GM19351 (cell line): ENCODE measurements around the gene C13orf46.
"Not testable (repeated sequence)": the region's sequence is repeated elsewhere in the genome, so short reads cannot be mapped to it uniquely, and the experiment has no call there.

Experiments
- ATAC-seq: cut with Tn5 transposase; IDR thresholded peaks from one replicate; pipeline ENCODE4 v1.9.1; 2021; ENCODE audit warnings: mild to moderate bottlenecking, moderate library complexity; ENCODE audit not compliant: unreplicated experiment

Gene C13orf46

DNA sequence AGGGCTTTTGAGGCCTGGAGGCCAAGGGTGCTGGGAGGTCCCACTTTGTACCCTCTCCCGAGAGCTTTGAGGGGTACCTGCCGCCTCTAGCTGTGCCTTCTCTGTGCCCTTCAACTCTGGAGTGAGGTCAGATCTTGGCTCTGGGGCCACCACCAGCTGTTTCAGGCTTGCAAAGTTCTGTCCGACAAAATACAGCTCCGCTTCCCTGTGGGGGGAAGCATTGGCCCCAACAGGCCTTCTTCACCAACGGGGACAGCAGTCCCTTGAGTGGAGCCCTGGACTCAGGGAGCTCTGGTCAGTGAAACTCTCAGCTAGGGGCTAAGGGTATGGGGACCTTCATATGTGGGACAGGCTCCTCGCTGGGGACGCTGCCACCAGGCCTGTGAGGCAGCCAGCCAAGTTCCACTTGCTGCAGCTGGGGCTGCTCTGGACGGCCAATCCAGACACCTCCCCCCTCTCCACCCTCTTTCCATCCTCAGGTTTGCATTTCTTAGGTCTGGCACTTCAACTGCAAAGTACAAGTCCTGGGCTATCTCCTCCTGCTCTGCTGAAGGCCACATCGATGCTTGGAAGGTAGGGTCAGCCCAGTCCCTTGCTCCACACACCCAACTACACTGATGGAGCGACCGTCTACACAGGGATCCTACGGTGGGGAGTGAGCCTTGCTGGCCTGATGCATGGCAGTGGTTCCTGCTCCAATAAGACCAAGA, 46.8 kb downstream of the C13orf46 start:
- ATAC-seq = no peak

DNA sequence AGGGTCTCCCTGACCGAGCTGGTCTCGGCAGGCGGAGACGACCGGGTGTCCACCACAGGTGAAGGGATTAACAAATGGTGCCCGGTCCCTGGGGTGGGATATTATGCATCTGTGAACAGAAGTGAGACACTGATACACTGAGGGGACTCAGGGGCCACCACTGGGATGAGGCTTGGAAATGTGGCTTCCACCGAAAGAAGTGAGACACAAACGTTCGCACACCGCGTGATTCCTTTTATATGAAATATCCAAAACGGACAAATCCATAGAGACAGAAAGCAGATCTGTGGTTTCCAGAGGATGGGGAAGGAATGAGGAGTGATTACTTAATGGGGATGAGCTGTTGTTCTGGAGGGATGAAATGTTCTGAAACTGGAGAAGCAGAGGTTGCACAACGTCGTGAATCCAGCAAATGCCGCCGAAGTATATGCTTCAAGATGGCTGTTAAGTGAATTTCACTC, 47.5 kb downstream of the C13orf46 start:
- no peak for ATAC-seq

GRCh38 chr13:113924184-113924901, 49.5 kb downstream of the C13orf46 start:
- ATAC-seq = no peak

DNA sequence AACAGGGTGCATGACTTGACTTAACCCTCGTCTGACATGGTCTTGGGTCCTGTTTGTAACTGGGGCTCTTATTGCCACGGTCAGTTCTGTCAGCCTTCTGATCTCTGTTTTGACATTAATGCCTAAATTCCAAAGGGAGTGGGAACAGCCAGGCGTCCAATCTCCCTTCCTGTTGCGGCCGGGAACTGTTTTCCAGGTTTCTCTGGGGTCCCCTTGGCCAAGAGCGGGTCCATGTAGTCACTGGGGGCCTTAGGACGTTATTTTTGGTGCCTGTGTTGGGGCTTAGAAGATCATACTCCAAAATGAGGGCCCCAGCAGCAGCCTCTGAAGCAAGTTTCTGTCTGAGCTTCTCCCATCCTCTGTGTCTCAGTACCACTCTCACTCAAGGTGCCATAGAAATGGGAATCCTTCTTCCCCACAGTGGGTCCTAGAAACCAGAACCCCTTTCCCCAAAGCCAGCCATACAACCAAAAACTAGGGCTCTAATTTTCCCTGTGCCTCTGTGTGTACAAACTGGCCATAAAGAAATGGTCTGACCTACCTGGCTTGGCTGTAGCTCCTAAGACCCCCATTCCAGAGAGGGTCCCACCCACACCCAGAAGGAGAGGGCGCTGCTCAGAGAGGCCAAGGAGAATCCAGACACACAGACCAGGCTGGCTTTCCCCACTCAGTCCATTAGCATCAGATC, 50.4 kb downstream of the C13orf46 start:
- no peak for ATAC-seq

DNA sequence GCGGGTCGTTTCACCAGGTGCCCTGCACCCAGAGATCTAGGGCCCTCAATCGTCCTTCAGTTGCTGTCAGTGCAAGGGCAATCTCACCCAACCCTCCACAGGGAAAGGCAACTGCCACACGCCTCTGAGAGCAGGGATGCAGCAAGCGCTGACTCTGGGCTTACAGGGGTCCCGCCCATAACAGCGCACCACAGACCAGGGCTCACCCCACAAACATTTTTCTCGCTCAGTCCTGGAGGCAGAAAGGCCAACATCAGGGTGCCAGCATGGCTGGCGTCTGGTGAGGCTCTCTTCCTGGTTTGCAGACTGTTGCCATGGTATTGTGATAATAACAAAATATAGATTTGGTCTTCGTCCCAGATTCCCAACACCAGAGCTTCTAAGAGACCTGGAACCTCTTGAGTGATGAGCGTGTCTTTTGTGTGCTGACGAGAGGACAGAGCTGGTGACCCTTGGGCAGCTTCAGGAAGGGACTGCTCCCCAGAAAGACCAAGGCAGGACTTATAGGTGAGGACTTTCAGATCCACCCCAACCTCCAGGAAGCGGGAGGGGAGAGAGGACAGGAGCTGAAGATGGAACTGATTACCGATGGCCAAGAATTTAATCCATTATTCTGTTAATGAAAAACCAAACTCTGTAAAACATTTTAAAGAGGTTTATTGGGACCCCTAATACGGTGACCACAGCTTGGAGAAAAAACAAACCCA, 51.3 kb downstream of the C13orf46 start:
- no peak for ATAC-seq

DNA sequence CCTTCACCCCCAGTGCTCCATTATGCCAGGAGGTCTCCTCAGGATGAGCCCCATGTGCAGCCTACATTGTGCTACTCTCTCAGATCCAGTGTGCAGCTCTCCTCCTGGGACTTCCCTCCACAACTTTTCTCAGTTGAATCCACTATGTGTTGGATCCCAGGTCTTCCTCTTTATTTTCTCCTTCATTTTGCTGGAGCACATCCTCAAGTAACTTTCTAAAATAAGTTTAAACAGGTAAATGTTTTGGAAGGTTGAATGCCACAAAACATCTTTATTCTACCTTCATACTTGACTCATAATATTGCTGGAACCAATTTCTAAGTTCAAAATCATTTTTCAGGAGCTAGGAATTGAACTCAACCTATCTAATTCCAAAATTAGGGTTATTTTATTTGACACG, 52.1 kb downstream of the C13orf46 start:
- no peak for ATAC-seq

GRCh38 chr13:113920606-113921286, 53.1 kb downstream of the C13orf46 start:
- ATAC-seq = no peak

DNA sequence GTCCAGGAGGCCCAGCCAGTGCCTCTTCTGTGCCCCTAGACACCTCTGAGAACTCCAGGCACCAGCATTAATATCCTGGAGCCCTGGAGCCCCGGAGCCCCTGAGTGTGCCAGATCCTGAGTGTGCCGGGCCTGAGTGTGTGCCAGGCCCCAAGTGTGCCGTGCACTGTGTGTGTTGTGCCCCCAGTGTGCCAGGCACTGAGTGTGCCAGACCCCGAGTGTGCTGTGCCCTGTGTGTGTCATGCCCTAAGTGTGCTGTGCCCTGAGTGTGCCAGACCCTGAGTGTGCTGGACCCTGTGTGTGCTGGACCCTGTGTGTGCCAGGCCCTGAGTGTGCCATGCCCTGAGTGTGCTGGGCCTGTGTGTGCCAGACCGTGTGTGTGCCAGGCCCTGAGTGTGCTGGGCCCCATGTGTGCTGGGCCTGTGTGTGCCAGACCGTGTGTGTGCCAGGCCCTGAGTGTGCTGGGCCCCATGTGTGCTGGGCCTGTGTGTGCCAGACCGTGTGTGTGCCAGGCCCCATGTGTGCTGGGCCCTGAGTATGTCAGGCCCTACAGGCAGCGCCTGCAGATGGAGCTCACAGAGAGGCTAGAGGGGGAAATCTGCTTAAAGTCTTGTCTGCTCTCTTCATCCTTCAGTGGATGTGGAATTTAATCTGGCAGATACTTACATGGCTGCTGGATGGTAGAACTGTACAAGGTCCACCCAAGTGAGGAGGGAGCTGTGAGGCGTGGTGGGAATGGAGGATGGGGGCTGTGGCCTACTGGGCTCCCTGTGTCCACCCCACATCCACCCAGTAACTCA, 53.9 kb downstream of the C13orf46 start:
- no peak for ATAC-seq

- ATAC-seq = no peak
Measured at GRCh38 chr13:113918981-113919701, 54.7 kb downstream of the C13orf46 start.

DNA sequence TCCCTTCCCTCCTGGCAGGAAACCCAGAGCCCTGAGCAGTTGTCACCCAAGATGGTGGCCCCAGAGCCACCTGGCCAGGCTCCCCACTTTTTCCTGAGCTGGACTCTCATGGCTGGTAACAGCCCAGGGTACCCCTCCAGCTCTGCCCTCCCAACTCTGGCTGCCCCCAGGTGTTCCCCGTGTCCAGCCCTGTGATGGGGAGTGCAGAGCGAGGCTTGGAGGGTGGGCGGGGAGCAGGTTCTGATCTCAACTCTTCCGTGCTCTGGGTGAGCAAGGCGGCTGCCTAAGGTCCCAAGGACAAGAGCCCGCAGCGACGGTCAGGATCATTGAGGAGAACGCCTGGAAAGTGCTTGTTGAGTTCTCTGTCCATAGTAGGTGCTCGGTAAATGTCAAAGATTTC, 55.3 kb downstream of the C13orf46 start:
- ATAC-seq = no peak

DNA sequence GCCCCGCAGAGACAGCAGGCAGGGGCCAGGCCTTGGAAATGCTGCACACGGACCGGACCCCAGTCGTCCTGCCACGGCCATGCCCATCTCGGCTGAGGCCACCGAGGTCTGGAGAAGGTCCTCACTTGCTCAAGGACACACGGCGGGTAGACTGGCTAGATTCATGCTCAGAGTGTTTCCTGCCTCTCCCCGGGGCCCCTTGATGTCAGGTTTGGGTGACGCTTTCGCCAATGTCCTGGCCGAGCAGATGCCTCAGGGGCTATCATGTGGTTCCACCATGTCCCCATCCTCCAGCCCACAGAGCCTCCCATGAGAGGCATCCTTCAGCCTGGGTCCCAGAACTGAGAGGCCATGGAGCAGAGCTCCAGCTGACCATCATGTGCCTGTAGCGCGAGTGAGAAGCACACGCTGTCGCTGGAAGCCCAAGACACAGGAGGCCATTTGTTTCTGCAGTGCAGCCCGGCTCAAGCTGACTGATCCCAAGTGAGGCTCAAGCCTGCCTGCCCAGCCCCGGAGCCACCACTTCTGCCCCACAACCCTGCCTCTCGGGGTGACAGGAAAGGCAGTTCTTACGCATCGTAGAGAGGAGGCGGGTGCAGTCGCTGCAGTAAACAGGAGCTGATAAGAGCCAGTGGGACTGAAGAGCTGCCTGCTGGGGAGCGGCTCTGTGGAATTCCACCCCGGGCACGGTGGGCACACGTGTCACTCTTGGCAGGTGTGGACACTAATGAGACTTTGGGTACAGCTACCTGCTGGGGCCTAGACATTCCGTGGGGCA, 56.1 kb downstream of the C13orf46 start:
- ATAC-seq = no peak

DNA sequence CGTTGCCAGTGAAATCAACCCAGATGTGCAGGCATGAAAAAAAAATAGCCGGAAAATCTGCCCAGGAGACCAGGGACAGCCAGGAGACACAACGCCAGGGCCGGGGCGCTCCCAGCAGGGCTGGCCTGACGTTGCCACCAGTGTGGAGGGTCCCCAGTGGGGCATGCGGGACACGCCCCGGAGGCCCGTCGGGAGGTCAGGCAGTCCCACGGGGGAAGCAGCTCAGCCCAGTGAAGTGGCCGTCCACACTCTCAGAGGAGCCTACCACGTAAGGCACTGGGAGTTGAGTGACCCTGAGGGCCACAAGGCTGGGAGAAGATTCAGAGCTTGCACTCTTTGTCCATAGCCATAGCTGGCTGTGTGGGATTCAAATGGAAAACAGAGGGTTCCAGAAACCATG, 56.8 kb downstream of the C13orf46 start:
- ATAC-seq = no peak

DNA sequence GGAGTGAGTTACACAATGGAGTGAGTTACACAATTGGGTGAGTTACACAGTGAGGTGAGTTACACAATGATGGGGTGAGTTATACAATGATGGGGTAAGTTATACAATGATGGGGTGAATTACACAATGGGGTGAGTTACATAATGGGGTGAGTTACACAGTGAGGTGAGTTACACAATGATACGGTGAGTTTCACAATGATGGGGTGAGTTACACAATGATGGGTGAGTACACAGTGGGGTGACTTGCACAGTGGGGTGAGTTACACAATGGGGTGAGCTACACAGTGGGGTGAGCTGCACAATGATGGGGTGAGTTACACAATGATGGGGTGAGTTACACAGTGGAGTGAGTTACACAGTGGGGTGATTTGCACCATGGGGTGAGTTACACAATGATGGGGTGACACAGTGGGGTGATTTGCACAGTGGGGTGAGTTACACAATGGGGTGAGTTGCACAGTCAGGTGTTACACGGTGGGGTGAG, 57.5 kb downstream of the C13orf46 start:
- no peak for ATAC-seq

DNA sequence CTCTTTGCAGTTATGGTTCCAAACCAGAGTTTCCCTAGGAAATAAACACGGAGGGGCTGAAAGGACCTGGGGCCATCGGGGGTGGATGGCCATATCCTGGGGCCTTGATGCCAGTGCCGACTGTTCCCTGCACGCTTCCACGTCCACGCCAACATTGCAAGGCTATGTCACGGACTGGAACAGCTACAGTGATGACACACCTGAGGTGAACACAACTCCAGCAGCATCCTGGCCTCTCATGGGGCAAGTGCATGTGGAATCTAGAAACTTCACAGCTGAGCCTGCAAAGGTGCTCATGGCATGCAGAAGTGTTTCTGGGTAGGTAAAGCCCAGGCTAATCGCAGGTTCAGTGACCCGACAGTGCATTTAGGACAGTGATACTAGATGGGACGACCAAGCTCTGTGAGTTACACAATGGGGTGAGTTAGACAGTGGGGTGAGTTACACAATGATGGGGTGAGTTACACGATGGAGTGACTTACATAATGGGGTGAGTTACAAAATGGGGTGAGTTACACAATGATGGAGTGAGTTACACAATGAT, 58.0 kb downstream of the C13orf46 start:
- no peak for ATAC-seq

- ATAC-seq = no peak
Measured at GRCh38 chr13:113915012-113915763, 58.7 kb downstream of the C13orf46 start.

GRCh38 chr13:113914333-113915011, 59.4 kb downstream of the C13orf46 start:
- no peak for ATAC-seq

GRCh38 chr13:113913838-113914237, 60.0 kb downstream of the C13orf46 start:
- not testable (repeated sequence) for ATAC-seq
